DOHH2 (cell line): ENCODE results near the gene TRABD2A.

Experiments
- CTCF ChIP-seq: fragments of 200-600 bp; sonication (generic); IDR thresholded peaks from one replicate; pipeline ENCODE4 v1.5.1; 2014; ENCODE audit warnings: antibody characterized with exemption, mild to moderate bottlenecking, low read depth, low read length; ENCODE audit not compliant: poor library complexity, severe bottlenecking
- EZH2phosphoT487 ChIP-seq: fragments of 200-600 bp; sonication (generic); IDR thresholded peaks from 2 replicates; pipeline ENCODE4 v1.6.1; 2017; ENCODE audit warnings: borderline replicate concordance, mild to moderate bottlenecking, antibody characterized with exemption, low read length, moderate library complexity, mixed read lengths

GRCh38 chr2:84786601-84787000 is 94.3 kb downstream of the TRABD2A start:
- TF ChIP-seq CTCF (no peak), EZH2phosphoT487 (no peak)
